Activated CD4-positive, alpha-beta T cell treated with anti-CD3 and anti-CD28 coated beads for 48 hours (primary cell): ENCODE measurements around the gene SERGEF.
A peak's percentile ranks its signal among the peaks of the same experiment; 100 is the strongest.

ENCODE experiments used
- DNase-seq: peaks from one replicate; pipeline ENCODE4 v3.0.0-alpha.2; 2020

The SERGEF gene

DNA sequence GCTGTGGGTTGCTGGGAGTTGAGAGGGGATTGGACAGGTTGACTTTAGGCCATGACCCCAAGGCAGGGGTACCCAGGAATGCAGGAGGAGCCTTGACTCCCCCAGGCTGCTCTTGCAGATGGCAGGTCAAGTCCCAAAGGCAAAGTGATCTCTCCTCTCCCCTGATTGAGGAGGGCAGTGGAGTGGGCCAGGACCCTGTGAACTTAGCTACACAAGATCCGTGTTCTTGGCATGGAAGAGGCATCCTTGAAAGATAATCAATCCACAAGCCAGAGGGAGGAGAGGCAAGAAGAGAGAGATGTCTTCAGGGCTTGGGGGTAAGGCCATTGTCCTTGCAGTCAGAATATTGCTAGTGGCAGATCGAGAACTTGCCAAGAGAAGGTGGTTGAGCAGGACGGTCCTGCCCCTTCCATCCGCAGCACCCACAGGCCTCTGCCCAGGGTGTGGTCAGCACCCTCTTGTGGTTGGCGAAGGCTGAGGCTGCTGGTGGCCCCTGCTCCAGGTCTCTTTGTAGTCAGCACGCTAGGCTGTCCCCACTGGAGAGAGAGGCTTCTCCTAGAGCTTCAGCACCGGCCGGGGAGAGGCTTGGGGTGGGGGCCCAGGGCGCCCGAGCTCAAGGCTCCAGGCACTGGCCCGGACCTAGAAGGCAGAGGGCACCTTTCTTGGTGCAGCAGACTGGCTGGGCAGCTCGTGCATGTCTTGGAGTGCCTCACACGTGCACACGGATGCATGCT, 232.8 kb downstream of the SERGEF start:
- no peak for DNase-seq

DNA sequence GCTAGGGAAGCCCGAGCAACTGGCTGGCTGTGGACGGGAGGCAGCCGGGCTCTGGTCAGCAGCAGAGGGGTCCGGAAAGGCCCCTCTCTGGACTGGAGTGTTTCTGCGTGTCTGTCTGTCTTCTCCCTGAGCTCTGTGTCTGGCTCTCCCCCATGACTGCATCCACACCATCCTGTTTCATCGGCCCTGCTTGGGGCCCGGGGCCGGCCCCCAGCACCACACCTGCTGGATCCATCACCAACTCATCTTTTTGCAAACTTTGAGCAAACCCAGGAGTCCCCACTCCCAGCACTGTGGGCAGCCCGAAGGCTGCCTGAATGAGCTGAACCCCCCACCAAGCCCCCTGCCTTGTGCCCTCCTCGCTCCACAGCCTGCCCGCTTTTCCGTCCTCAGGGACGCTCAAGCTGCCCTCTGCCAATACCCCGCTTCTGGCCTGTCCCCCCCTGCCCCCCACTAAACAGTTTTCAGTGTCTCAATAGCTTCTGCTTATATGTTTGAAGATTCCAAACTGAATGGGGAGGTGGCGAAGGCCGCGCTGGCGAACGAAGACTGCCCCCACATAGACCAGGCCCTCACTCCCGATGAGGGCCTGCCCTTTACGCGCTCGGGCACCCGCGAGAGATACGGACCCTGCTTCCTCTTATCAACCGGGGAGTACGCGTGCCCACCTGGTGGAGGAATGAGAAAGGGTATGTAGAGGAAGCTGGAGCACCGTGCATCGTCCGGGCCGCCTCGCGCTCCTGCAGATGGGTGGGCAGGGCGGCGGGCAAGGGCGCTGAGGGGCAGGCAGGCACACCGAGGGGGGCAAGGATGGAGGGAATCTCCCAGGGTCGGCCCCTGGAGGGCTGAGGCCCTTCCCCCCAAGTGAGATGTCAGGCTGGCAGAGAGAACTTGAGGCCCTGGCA, 233.6 kb downstream of the SERGEF start:
- DNase-seq, result no peak

DNA sequence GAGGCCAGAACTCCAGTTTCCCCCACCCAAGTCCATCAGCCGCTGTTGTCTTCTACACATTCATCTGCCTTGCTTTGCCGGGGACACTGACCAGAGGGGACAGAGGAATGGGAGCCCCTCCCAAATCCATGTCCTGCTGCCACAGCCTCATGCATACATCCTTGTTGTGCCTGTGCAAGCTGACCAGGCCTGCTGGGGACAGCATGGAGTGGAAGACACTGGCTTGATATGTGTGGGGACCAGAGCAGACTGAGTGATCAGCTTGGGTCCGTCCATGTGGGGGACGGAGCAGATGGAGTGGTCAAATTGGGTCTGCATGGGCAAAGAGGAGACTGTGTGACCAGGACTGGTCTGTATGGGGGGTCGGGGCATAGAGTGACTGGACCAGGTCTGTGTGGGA, 234.5 kb downstream of the SERGEF start:
- no peak for DNase-seq

DNA sequence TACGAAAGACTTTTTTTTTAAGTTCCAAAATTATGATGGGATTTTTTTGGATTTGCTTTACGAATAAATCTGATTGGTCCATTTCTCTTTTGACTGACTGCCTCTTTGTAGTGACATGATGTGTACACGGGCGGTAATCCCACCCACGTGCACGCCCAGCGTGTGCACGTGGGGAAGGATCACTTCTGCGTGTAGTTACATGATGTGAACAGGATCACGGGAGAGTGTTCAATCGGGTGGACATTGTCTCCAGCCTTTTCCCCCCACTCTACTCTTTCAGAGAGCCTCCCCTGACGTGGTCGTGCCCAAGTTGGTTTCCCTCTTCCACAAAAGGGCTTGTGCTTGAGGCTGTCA, 235.1 kb downstream of the SERGEF start:
- DNase-seq, result no peak

DNA sequence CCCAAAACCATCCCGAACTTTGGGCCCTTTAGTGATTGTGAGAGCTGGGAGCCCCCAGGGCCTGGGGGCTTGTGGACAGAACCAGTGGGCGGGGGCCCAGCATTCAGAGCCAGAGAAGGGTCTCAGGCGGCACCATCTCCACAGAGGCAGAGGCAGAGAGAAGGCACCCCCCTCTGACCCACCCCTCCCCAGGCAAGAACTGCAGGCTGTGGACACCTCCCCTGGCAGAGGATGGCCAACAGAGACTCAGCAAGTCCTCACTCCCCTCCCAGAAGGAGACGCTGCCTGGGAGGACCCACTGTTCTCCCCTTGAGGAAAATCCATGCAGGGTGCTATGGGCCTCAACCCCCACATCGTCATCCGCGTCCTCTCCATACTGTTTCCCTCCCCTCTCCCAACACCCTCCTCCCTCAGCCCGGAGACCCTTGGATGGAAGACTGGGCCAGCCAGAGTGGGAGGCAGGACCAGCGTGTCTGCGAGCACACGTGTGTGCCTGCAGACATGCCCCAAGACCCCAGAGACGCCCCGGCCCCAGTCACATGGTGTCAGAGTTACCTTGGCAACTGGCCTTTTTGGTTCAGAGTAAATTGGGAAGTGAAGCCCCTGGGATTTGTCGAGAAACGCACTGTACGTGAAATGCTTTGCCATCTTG, 235.6 kb downstream of the SERGEF start:
- DNase-seq, result no peak

DNA sequence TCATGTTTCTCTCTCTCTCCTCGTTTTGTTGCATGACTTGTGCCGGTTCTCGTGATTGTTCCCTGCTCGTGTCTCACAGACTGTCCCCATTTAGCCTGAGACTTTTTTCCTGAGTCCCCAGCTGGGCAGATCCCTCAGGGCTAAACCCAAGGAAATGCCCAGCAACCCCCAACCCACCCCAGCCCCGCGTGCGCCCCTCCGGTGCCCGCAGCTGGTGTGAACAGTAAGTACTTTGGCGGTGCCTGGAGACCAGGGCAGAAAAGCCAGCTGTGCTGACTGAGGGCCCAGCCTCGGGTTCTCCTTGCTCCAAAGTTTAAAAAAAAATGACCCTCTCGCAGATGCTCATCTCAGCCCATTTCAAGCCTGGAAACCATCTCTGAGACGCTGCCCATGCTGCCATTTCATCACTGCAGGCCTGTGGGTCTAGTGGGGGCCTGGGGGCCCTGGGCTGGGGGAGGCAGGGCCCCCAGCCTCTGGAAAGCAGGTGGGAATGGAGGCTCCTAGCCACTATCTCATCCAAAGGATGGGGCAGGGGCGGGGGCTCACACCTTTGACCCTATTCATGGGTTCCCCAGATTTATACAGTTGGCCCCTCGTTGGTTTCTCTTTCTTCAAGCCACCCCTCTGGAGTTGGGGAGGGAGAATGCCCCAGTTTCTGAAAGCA, 236.5 kb downstream of the SERGEF start:
- DNase-seq, result no peak

DNA sequence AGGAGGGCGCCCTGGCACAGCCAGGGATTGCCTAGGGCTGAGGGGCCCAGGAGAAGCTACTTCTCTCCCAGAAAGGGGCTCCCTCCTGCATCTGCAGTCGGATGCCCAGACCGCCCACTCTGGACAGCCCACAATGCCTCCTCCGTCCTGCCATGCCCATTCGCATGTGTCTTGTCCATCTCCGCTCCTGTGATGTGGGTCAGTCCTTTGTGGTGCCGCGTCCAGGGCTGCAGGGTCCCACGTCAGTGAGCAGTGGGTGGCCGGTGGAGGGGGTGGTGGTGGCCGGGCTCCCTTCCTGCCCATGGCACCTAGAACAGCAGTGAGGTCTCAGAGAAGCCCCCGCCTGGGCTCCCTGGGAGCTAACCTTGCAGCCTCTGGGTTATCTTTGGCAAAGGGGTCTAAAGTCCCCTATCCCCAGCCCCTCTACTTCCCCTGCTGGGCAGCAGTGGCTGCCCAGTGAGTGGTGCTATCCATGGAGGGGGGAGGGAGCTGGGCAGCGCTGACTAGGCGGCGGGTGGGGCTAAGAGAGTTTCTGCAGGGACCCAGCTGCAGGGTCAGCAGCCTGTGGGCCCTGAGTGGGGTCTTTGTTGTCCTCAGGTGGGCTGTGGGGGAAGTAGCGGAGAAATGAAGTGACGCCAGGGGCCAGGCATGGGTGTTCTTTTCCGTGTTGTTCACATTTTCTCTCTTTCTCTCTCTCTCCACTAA, 237.2 kb downstream of the SERGEF start:
- no peak for DNase-seq

DNA sequence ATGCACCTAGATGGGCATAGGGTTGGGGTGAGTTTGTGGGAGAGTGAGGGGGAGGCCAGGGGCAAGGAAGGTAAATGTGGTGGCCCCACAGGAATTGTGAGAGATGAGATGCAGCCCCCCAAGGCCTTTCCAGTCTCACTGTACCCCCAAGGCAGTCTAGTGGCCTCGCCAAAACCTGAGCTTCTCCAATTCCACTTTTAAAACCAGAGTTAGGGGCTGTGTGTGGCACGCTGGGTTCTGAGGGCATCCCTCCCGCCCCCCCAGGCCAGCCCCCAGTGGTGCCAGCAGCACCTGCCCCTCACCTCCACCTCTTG, 237.9 kb downstream of the SERGEF start:
- no peak for DNase-seq

DNA sequence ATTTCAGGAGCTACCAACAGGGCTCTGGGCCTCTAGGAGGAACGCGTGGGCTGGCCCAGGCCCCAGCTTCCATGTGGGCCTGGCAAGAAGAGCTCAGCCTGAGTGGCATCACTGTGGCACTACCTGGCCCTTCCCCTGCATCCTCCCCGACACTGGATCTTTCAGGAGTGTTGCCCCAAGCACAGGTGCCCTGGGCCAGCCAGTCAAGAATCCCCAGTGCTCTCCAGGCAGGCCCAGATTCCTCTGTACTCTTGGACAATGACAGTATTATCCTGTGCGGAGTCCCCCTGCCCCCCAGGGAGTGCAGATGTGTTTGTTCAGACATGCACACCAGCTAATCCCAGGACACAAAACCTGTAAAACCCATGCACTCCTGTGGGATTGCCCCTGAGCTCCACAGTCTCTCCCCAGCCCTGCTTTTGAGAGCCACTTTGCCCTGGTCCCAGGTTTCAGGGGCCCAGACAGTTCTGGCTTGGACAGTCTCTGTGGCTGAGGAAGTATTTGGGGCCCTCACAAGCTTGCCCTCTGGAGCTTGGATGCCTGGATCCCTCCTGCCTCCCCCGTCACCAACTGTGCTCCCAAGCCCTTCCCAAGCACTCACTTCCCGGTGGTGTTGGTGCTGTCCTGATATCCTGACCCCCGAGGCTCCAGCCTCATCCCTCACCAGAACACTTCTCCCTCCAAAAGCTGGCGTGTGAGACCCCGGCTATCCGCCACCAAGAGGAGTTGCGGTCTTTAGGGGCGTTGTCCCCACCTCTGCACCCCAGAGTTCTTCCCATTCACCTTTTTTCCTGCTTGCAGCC, 238.4 kb downstream of the SERGEF start:
- DNase-seq, result no peak

DNA sequence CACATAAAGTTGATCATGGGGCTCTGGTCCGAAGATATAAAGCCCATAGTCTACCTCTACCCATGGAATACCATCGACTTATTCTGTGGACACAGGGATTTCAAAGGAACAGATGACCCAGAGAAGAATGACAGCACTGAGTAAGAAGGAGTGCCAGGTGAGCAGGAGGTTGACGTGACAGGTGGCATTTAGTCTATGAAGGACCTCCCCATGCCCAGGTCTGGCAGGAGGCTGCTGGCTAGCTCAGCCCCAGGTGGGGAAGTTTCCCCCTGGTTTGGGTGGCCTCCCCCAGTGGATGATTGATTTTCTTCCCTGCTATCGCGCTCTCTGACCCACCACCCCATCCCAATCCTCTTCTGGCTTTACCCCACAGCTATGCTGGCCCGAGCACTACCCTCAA, 239.2 kb downstream of the SERGEF start:
- no peak for DNase-seq

DNA sequence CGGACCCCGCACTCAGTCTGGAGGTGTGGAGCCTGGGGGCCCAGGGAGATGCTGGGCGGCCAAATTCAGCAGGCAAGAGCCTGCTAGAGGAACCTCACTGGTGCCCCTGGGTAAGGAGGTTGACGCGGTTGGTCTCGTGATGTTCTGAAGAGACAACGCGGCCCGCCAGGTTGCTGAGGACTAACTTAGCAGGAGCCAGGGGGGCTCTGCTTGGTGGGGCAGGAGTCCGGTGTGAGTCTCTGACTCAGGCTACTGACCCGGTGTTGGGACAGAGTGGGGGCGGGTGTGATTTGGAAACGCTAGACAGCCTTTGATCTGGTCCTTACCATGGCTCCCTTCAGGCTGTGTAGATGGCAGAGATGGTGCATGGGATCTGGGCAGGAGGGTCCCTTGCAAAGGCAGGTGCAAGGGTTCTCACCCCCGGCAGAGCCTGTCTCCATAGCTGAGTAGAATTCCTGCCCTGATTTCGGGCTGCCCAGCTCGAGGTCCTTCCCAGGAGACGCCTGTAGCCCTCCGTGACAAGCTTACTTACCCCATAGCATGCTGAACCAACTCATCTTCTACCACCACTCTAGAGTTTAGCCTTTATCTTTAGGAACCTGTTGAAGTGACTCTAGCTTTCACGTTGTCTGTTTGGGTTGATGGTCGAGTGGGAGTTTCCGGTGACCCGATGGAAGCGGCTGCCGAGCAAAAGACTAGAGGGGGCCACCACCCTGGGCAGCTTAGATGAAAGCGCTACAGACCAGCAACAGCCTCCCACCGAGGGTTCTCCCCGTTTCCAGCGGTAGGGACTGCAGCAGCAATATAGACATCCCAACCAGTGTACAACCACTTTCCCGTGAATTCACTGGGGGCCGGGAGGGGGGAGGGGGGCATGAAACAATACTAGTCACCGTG, 239.9 kb downstream of the SERGEF start:
- no peak for DNase-seq

DNA sequence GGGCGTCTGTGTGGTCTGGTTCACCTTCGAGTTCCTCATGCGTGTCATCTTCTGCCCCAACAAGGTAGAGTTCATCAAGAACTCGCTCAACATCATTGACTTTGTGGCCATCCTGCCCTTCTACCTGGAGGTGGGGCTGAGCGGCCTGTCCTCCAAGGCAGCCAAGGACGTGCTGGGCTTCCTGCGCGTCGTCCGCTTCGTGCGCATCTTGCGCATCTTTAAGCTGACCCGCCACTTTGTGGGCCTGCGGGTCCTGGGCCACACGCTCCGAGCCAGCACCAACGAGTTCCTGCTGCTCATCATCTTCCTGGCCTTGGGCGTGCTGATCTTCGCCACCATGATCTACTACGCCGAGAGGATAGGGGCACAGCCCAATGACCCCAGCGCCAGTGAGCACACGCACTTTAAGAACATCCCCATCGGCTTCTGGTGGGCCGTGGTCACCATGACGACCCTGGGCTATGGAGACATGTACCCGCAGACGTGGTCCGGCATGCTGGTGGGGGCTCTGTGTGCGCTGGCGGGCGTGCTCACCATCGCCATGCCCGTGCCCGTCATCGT, 240.9 kb downstream of the SERGEF start:
- no peak for DNase-seq

DNA sequence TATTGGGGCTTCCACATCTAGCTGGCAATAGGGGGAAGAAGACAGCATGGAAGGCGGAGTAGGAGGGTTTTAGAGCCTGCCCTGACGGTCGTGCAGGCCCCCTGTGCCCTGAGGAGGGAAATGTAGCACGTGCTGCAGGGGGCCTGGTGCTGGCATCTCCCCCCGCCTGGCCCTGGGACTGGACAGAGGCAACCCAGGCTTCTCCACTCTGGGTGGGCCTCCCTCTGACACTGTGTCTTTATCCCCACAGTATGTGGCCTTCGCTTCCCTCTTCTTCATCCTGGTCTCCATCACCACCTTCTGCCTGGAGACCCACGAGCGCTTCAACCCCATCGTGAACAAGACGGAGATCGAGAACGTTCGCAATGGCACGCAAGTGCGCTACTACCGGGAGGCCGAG, 241.4 kb downstream of the SERGEF start:
- DNase-seq, result no peak

DNA sequence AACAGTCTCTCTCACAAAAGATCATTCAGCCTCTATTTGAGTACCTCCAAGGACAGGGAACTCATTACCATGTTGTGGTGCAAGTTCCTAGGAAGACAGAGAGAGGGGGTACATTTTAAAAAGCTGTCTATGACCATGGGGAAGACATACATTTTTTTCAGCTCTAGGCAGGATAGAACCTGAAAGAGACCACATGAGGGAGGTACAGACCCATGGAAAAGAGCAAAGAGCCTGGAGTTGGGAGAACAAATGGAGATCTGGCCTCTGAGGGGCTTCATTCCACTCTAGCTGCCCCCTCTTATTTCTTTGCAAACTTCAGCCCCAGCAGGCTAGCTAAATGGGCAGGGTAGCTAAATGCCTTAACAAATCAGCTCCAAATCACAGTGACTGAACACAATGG, 241.9 kb downstream of the SERGEF start:
- DNase-seq, result no peak

DNA sequence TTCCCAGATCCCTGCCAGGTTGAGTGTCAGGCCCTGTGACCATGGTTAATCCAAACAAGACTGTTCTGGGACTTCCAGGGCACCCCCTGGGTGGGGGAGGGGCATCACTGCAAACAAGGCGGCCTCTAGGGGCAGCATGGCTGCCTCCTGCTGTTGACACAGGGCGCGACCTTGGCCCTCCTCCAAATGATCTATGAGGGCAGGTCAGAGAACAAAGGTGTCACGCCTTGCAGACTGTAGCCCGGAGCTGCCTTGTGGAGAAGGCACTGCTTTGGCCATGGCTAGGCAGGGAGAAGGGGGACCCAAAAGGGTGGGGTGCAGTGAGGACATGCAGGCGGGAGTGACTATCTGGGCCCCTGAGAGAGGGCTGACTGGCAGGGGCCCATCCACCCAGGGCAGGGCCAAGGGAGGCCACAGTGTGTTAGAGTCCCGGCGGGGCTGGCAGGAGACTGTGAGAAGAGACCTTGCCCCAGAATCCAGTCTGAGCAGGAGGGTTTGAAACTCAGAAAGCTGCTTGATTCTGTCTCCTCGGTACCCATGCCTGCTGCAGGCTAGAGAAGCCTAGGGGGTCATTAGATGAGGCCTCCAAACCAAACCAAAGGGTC, 242.7 kb downstream of the SERGEF start:
- peak; percentile 24 for DNase-seq

DNA sequence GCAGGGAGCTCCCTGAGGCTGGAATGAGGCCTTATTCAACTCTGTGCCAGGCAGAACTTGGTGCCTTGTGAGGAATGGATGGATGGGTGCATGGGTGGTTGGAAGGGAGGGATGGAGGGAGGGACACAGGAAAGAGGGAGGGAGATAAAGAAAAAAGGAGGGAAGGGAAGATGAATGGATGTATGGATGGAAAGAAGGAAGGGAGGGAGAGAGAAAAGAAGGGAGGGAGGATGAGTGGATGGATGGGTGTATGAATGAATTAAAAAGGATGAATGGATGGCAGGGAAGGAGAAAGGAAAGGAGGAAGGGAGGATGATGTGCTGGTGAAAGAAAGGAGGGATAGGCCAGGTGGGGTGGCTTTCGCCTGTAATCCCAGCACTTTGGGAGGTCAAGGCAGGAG, 243.6 kb downstream of the SERGEF start:
- no peak for DNase-seq

DNA sequence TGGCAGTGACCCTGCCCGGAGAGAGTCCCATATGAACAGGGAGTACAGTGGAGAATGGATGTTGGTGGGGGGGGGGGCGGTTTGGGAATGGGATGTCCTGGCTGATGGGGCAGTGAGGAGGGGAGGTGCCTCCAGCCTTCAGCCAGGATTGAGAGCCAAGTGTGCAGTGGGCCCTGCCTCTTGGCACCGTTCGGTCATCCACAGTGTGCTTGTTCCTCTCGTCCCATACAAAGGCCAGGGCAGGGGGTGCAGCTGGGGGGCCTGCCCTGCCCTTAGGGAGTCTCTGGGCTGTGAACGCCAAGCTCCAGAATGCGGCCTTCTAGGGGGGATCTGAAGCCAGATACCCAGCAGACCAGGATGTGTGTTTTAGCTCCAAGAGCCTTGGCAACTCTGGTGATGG, 244.3 kb downstream of the SERGEF start:
- no peak for DNase-seq

DNA sequence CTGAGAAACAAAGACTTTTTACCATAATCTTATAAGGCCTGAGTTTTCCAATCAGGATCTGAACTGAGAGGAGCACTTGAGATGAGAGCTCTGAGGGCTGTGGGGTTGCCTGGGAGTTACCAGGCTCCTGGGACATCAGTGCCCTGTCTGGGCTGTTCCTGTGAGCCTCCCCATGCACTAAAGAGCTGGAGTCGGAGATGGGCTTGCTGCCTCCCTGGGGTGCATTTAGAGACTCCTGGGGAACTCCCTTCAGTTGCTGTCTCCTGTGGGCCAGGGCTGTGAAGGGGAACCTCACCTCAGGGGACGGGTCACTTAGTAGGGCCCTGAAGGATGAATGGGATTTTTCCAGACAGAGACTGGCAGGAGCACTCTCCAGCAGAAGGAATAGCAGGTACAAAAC, 244.9 kb downstream of the SERGEF start:
- DNase-seq, result no peak

DNA sequence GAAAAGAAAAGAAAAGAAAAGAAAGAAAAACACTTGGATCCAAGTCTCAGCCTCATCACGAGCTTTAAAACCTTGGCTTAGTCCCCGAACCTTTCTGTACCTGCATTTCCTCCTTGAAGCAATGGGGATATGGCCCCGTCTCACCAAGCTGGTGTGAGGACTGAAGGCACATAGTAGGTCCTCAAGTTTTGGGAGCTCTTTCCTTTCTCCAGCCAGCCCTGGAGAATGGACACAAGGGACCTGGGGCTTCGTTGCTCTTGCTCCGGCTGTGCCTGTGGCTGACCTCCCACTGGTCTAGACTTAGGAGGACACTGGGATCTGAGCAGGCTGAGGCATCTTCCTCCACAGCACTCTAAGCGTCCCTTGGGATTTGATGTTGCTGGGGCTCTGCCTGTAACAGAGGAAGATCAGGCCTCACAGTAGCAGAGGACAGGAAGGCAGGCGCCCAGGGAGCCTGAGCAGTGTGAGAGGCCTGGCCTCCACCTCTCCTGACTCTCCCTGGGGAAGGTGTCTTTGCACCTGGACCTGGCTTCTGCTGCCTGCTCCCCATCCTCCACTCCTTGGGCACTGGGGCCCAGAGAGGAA, 245.5 kb downstream of the SERGEF start:
- no peak for DNase-seq

DNA sequence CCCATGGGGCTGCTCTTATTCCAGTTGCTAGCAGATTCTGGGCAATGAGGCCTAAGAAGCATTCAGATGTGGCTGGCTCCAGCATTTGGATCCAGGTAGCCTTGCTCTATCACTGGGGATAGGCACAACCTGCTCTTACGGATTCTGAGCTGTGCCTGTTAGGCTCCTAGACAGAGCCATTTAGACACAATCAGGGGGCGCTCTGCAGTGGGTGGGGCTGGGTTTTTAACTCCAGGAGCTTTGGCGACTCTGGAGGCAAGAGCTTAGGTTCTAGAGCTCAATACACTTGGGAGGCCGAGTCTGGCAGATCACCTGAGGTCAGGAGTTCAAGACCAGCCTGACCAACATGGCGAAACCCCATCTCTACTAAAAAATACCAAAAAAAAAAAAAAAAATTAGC, 246.3 kb downstream of the SERGEF start:
- DNase-seq, result no peak
